Spinal cord (tissue), 10 donors: ENCODE measurements around the gene ETFA. TPM values are rescaled to one million over a fixed set of nuclear protein-coding genes. Genes with fewer than 3 reads are reported as not detected.

Experiments
- DNase-seq, 6 donors: peaks; one replicate each; pipeline versions ENCODE4 v3.0.0 to v3.0.0-alpha.2; 2013 to 2015; ENCODE audit warnings: low spot score in 6 of 6, low read depth in 4 of 6
- H3K27ac ChIP-seq: one replicate; pipeline ENCODE4 v1.5.1; 2013; ENCODE audit warnings: low read depth, low read length, control low read depth
- H3K27me3 ChIP-seq: one replicate; pipeline ENCODE4 v1.6.1; 2013; ENCODE audit warnings: low read length; ENCODE audit not compliant: control insufficient read depth, insufficient read depth
- H3K36me3 ChIP-seq: one replicate; pipeline ENCODE4 v1.6.1; 2013; ENCODE audit warnings: low read length; ENCODE audit not compliant: control insufficient read depth, insufficient read depth
- H3K4me1 ChIP-seq: one replicate; pipeline ENCODE4 v1.6.1; 2013; ENCODE audit warnings: low read length; ENCODE audit not compliant: control insufficient read depth, insufficient read depth
- H3K4me3 ChIP-seq: one replicate; pipeline ENCODE4 v1.5.1; 2013; ENCODE audit warnings: low read depth, low read length, control low read depth
- H3K9me3 ChIP-seq: one replicate; pipeline ENCODE4 v1.6.1; 2013; ENCODE audit warnings: low read length; ENCODE audit not compliant: control insufficient read depth, insufficient read depth
- WGBS: methylation state at CpG from one replicate; pipeline ENCODE4 v1.1.5; 2013; ENCODE audit warnings: missing lambda C conversion rate; ENCODE audit not compliant: insufficient coverage; 5-methylcytosine and 5-hydroxymethylcytosine counted together
- polyA plus RNA-seq, 2 donors: library from polyadenylated mRNA; unstranded; fragments of 120-200 nt; gene quantifications; one replicate each; pipeline ENCODE4 v1.2.1, GENCODE V29; 2013; ENCODE audit not compliant: insufficient read length in 2 of 2
- total RNA-seq, 2 donors: library from RNA; depleted of rRNA in 1 of 2; stranded (reverse); fragments of 120-200 nt in 1 of 2; fragments of >200 nt in 1 of 2; gene quantifications; one replicate each; pipeline versions ENCODE4 v1.2.3 to v1.2.4, GENCODE V29; 2013 to 2014
- donor health status: healthy.

Gene ETFA
- total and polyA plus RNA-seq, 4 donors = 100 to 127 (median 121) TPM

DNA sequence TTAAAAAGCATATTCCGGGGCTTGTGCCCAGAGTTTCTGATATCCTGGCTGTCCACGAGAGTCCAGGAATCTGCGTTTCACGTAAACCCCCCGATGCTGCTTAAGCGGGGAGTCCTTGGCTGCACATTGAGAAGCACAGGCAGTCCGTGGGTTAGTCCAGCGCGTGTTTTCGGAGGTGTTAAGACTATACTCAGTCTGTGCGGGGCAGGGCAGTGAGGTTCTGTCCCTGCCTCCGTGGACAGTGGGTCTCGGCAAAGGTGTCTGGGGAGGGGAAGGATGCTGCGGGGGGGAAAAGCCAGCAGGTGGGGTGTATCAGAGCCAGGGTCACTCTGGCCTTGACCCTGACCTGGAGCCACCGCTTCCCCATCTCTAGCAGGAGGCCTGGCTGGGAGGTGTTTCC lies 145.3 kb downstream of the ETFA start:
- H3K9me3 ChIP-seq = no peaks in the 10 kb centered on the region
- no peak overlapping the region for H3K4me3 ChIP-seq
- no peak overlapping the region for H3K27ac ChIP-seq
- H3K36me3 ChIP-seq = peaks cover 21% of the 10 kb centered on the region
- H3K27me3 ChIP-seq = no peaks in the 10 kb centered on the region
- H3K4me1 ChIP-seq = peaks cover 25% of the 10 kb centered on the region
- 95% methylated on average over 15 of the region's 15 CpGs for WGBS
- DNase-seq = no peak

Other genes starting within 250 kb of the ETFA start
- gene ISL2, start 25.3 kb upstream of the ETFA start, total RNA-seq = 1 to 10 TPM in 1 of 2 donors, under 1 TPM in 1; 0.28 to 5.3 TPM
- 1 to 10 TPM; 2.3 to 3.1 TPM for gene ISL2, start 25.3 kb upstream of the ETFA start, polyA plus RNA-seq